GM18520 (cell line): ENCODE data around the gene GTF3C5.
"Not testable (repeated sequence)": the region's sequence is repeated elsewhere in the genome, so short reads cannot be mapped to it uniquely, and the experiment has no call there.

ENCODE experiments used
- ATAC-seq: cut with Tn5 transposase; IDR thresholded peaks from one replicate; pipeline ENCODE4 v1.9.1; 2021; ENCODE audit not compliant: unreplicated experiment

The GTF3C5 gene

GRCh38 chr9:133054194-133054890, 23.5 kb downstream of the GTF3C5 start:
- no peak for ATAC-seq

GRCh38 chr9:133054966-133055365, 24.2 kb downstream of the GTF3C5 start:
- ATAC-seq: no peak

GRCh38 chr9:133055788-133056420, 25.1 kb downstream of the GTF3C5 start:
- ATAC-seq: no peak

- ATAC-seq: no peak
Measured at GRCh38 chr9:133056533-133056932, 25.7 kb downstream of the GTF3C5 start.

- ATAC-seq: no peak
Measured at GRCh38 chr9:133057006-133057405, 26.2 kb downstream of the GTF3C5 start.

DNA sequence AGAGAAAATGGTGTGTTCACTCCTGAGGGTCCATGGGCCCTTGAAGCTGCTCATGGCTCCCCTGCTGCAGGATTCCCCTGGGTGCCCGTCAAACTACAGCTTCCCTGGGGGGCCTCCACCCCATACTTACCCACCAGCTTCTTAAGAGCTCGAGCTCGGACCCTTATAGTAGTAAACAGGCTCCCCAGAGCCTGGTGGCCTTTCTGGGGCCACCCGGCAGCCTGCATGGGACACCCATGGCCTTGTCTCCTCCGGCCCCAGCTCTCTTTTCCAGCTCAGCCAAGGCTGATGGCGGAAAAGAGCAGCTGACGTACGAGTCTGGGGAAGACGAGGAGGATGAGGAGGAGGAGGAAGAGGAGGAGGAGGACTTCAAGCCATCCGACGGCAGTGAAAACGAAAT, 26.8 kb downstream of the GTF3C5 start:
- ATAC-seq: no peak

GRCh38 chr9:133058071-133058470, 27.3 kb downstream of the GTF3C5 start:
- no peak for ATAC-seq

- ATAC-seq: no peak
Measured at GRCh38 chr9:133058550-133059320, 27.9 kb downstream of the GTF3C5 start.

DNA sequence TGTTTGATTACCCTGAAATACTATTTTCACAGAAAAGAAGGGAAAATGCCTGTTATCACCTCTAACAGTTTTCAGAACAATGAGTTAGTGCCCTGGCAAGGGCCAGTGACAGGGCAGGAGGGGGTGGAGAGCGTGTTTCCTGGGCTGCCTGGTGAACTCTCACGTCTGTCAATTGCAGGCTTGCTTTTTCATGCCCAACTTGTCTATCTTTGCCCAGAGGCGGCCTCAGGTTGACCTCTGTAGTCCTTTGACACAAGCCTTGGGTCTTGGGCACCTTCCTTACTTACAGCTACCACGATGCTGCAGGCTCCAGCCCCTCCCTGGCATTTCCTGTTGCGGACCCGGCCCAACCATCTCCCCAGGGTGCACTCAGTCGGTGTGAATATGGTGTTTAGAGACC, 28.8 kb downstream of the GTF3C5 start:
- ATAC-seq: no peak

GRCh38 chr9:133060417-133060841, 29.6 kb downstream of the GTF3C5 start:
- ATAC-seq: no peak

DNA sequence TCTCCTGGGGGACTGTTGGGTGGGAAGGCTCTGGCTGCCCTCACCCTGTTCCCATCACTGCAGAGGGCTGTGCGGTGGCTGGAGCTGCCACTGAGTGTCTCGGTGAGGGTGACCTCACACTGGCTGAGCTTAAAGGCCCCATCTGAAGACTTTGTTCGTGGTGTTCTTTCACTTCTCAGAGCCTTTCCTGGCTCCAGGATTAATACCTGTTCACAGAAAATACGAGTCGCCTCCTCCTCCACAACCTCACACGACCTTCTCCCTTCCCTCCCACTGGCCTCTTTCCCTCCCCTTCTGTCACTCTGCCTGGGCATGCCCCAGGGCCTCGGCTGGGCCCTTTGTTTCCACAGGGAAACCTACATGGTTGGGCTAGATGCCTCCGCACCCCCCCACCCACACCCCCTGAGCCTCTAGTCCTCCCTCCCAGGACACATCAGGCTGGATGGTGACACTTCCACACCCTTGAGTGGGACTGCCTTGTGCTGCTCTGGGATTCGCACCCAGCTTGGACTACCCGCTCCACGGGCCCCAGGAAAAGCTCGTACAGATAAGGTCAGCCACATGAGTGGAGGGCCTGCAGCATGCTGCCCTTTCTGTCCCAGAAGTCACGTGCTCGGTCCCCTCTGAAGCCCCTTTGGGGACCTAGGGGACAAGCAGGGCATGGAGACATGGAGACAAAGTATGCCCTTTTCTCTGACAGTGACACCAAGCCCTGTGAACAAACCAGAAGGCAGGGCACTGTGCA, 30.4 kb downstream of the GTF3C5 start:
- not testable (repeated sequence) for ATAC-seq

- not testable (repeated sequence) for ATAC-seq
Measured at GRCh38 chr9:133061764-133062145, 31.0 kb downstream of the GTF3C5 start, which contains the start of gene CEL. CEL (plus strand) TSS chr9:133061981; CDS start chr9:133062003, 22 bp downstream.

GRCh38 chr9:133062569-133062968, 31.8 kb downstream of the GTF3C5 start:
- not testable (repeated sequence) for ATAC-seq

GRCh38 chr9:133063159-133063499, 32.3 kb downstream of the GTF3C5 start:
- ATAC-seq: no peak

- ATAC-seq: no peak
Measured at GRCh38 chr9:133063500-133064231, 32.9 kb downstream of the GTF3C5 start.

GRCh38 chr9:133064241-133065069, 33.7 kb downstream of the GTF3C5 start:
- no peak for ATAC-seq

DNA sequence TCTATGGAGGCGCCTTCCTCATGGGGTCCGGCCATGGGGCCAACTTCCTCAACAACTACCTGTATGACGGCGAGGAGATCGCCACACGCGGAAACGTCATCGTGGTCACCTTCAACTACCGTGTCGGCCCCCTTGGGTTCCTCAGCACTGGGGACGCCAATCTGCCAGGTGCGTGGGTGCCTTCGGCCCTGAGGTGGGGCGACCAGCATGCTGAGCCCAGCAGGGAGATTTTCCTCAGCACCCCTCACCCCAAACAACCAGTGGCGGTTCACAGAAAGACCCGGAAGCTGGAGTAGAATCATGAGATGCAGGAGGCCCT, 34.2 kb downstream of the GTF3C5 start:
- ATAC-seq: no peak

- ATAC-seq: no peak
Measured at GRCh38 chr9:133066181-133066983, 35.6 kb downstream of the GTF3C5 start.

DNA sequence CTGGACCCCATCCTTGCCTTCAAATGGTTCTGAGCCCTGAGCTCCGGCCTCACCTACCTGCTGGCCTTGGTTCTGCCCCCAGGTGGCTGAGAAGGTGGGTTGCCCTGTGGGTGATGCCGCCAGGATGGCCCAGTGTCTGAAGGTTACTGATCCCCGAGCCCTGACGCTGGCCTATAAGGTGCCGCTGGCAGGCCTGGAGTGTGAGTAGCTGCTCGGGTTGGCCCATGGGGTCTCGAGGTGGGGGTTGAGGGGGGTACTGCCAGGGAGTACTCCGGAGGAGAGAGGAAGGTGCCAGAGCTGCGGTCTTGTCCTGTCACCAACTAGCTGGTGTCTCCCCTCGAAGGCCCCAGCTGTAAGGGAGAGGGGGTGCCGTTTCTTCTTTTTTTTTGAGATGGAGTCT, 36.2 kb downstream of the GTF3C5 start:
- ATAC-seq: no peak
